HG03460 (cell line): ENCODE data around the gene CAMTA1.
"Not testable (repeated sequence)": the region's sequence is repeated elsewhere in the genome, so short reads cannot be mapped to it uniquely, and the experiment has no call there.

Source experiments
- ATAC-seq: cut with Tn5 transposase; IDR thresholded peaks from one replicate; pipeline ENCODE4 v1.9.1; 2021; ENCODE audit not compliant: unreplicated experiment

Gene CAMTA1

GRCh38 chr1:7130127-7130526, 344.9 kb downstream of the CAMTA1 start:
- ATAC-seq: no peak

- no peak for ATAC-seq
Observed at GRCh38 chr1:7135493-7135892, 350.2 kb downstream of the CAMTA1 start.

DNA sequence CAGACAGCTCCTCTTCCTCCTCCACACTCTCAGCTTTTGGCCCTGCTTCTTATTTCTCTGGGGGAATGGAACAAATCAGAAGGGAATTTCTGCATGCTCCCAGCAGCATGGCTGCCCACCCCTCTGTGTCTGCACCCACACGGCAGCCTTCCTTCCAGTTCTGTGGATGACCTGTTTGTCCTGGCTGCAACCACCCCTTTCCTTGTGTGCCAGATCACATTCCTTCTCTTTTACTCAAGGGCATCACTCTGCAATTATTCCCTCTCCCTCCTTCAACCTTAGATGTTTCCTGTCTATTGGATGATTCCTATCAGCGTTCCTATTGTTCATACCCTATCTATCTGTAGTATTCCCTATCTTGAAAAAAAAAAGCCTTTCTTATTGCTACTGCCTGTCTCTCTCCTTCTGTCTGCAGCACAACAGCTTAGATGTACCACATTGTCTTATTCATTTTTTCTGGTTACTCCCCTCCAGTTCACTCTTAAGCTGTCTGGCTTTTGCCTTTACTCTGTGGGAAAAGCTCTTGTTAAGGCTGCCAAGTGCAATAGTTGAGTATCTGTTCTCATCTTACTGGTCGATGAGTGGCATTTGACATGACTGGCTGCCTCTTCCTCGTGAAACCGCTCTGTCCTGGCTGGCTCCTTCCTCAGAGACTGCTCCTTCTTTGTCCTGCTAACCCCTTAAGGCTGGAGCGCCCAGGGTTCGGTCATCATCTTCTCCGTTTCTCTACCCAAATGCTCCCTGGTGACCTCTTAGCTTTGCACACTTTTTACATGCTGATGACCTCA, 351.1 kb downstream of the CAMTA1 start:
- ATAC-seq: no peak

DNA sequence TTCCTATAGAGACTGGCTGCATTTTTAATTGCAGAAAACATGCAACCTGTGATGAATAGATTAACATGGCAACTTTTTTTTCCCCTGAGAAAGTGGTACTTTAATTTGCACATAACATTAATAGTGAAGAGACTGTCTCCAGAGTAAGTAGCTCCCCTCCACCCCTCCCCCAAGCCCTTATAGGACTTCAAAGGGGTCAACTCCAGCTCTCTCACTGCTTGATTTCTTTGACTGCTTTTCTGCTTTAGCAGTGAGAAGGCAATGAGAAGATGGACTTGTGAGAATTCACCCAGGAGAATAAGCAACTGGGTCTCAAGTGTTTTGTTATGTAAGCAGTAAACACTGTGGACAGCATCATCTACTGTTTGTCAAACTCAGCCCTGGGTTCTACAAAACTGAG, 355.0 kb downstream of the CAMTA1 start:
- ATAC-seq: no peak

- no peak for ATAC-seq
Observed at GRCh38 chr1:7145947-7146346, 360.7 kb downstream of the CAMTA1 start.

GRCh38 chr1:7146710-7147109, 361.5 kb downstream of the CAMTA1 start:
- no peak for ATAC-seq

DNA sequence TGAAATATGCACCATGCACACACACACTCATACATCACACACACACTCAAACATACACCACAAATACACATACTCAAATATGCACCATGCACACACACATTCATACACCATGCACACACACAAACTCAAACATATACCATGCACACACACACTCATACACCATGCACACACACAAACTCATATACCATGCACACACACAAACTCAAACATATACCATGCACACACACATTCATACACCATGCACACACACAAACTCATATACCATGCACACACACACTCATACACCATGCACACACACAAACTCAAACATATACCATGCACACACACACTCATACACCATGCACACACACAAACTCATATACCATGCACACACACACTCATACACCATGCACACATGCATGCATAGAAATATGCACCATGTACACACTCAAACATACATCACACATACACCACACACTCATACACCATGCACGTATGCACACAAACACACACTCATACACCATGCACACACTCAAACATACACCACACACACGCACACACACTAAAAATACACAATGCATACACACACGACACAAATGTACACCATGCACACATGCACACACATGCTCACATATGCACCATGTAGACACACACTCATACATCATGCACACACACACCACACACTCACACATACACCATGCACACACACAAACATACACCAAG, 362.5 kb downstream of the CAMTA1 start:
- ATAC-seq: not testable (repeated sequence)

GRCh38 chr1:7149080-7149838, 364.0 kb downstream of the CAMTA1 start:
- no peak for ATAC-seq

GRCh38 chr1:7150724-7151280, 365.5 kb downstream of the CAMTA1 start:
- no peak for ATAC-seq

DNA sequence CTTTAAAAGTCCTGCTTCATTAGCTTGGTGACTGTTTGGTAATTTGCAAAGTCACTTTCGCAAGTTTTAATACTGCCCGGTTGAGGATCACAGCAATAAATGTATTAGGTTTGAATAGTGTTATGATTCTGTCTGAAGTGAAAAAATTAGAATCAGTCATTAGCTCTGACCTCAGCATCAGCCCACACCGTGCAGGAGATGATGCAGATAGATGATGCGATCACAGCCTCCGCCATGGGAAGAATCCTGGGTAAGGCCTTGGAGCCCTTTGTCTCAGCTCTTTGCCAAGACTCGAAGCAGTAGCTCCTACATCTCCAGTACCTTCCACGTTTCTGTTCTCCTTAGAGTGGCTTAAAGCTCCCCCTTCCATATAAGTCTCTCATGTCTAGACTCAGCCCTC, 366.7 kb downstream of the CAMTA1 start:
- no peak for ATAC-seq

GRCh38 chr1:7152655-7153054, 367.4 kb downstream of the CAMTA1 start:
- ATAC-seq: no peak

- ATAC-seq: no peak
Observed at GRCh38 chr1:7153464-7153863, 368.2 kb downstream of the CAMTA1 start.

GRCh38 chr1:7159116-7159781, 374.0 kb downstream of the CAMTA1 start:
- ATAC-seq: no peak

DNA sequence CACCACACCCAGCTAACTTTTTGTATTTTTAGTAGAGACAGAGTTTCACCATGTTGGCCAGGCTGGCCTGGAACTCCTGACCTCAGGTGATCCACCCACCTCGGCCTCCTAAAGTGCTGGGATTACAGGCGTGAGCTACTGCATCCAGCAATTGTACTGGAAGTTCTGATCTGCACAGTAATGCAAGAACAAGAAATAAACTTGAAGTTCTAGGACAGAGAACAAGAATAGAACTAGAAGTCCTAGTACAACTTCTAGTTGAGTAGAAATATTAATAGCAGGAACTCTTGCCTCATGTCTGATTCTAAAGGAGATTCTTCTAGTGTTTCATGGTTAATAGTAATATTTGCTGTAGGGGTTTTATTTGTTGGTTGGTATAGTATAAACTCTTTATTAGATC, 383.3 kb downstream of the CAMTA1 start:
- ATAC-seq: not testable (repeated sequence)

DNA sequence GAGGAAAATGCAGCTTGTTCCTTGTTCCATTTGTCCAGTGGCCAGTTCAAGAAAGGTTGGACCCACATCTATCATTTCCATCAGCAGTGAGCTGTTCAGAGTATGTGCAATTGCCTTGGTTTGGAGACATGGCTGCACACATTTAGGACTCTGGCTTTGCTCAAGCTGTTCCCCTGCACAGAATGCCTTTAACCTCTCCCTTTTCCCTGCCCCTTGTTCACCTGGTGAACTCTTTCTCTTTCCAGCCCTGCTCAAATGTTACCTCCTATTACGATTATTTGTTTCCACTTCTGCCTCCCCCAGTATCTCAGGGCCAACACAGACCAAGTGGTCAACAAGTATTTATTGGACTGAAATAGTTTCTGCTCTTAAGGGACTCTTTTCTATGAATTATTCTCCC, 385.9 kb downstream of the CAMTA1 start:
- ATAC-seq: no peak

GRCh38 chr1:7171574-7171973, 386.3 kb downstream of the CAMTA1 start:
- no peak for ATAC-seq

DNA sequence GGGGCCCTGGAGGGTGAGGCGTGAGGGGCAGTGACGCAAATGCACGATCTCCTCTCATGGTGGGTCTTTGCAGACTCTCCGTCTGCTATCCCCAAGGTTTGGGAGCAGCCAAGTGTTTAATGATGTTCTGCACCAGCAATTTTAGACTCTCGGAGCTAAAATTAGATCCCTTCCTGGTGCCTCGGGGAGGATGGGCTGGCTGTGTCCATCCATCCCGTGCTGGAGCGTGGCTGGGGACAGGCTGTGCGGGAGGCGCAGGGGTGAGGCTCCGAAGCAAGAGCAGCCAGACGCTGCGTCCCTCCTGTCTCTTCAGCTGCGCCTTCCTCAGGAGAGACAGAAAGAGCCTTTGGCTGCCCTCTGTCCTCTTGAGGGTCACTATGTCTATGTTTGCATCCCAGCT, 387.6 kb downstream of the CAMTA1 start:
- ATAC-seq: no peak

- ATAC-seq: no peak
Observed at GRCh38 chr1:7174561-7174960, 389.3 kb downstream of the CAMTA1 start.

GRCh38 chr1:7174980-7175906, 390.0 kb downstream of the CAMTA1 start:
- ATAC-seq: no peak

GRCh38 chr1:7177021-7177420, 391.8 kb downstream of the CAMTA1 start:
- no peak for ATAC-seq
